HCT116 (cell line): Measurements from ENCODE around the gene COL18A1. TPM values are rescaled to one million over a fixed set of nuclear protein-coding genes. Genes with fewer than 3 reads are reported as not detected.

Experiments
- ATAC-seq: fragments of 200-7000 bp; cut with Tn5 transposase; 2 replicates; pipeline ENCODE4 v1.9.1; 2020; ENCODE audit warnings: mild to moderate bottlenecking, moderate library complexity
- BruUV-seq: library from RNA; stranded (reverse); fragments of 400-500 nt; replicated peaks from 2 replicates; lab custom pipeline; 2021; lab: Mats Ljungman, UMichigan
- CTCF ChIA-PET: fragments of 300-600 bp; sonication (Branson Sonifier 250); formaldehyde crosslinking; loops from one replicate; lab custom pipeline; 2021; ENCODE audit warnings: antibody characterized with exemption; lab: Charles Lee
- POLR2A ChIA-PET: fragments of 300-600, 350-600 bp; sonication (Branson Sonifier 250); formaldehyde crosslinking; loops from one replicate; lab custom pipeline; 2021; ENCODE audit warnings: antibody characterized with exemption; lab: Charles Lee
- RAD21 ChIA-PET, 2 experiments: fragments of 300-600 bp; sonication (Branson Sonifier 250); formaldehyde crosslinking; loops; one replicate each; lab custom pipeline; 2023; ENCODE audit warnings: low total read pairs in 2 of 2; ENCODE audit not compliant: uncharacterized antibody in 2 of 2, unreplicated experiment in 2 of 2, low non-redundant PET in 1 of 2; lab: Charles Lee
- DNase-seq: peaks from one replicate; pipeline ENCODE4 v3.0.0-alpha.2; 2010; ENCODE audit warnings: low read depth, low spot score
- H2AFZ ChIP-seq: fragments of 200-600 bp; shearing (Covaris generic), sonication (generic); 2 replicates; pipeline ENCODE4 v1.6.1; 2017; ENCODE audit warnings: low read depth, mixed run types, mixed read lengths, antibody characterized with exemption, low read length; ENCODE audit not compliant: poor library complexity, severe bottlenecking
- H3K27ac ChIP-seq: 2 replicates; pipeline ENCODE4 v1.5.1; 2012; ENCODE audit warnings: low read depth, low read length
- H3K27me3 ChIP-seq: fragments of 200-600 bp; sonication (generic); 2 replicates; pipeline ENCODE4 v1.6.1; 2016; ENCODE audit warnings: mixed run types, low read length, mixed read lengths; ENCODE audit not compliant: insufficient read depth
- H3K36me3 ChIP-seq, 2 experiments: fragments of 200-500 bp in 1 of 2; fragments of 200-600 bp in 1 of 2; sonication (Bioruptor generic) in 1 of 2; sonication (generic) in 1 of 2; 2 replicates each; pipeline versions ENCODE4 v1.5.1 to v1.6.1; 2014 to 2016; ENCODE audit warnings: low read length in 2 of 2, inconsistent platforms in 1 of 2, mixed read lengths in 1 of 2, mixed run types in 1 of 2; ENCODE audit not compliant: insufficient read depth in 2 of 2, control insufficient read depth in 1 of 2
- H3K4me1 ChIP-seq, 2 experiments: fragments of 200-600 bp in 1 of 2; sonication (generic) in 1 of 2; 2 replicates each; pipeline versions ENCODE4 v1.5.1 to v1.6.1; 2012 to 2017; ENCODE audit warnings: low read length in 2 of 2, inconsistent platforms in 1 of 2, mild to moderate bottlenecking in 1 of 2, mixed read lengths in 1 of 2, mixed run types in 1 of 2, moderate library complexity in 1 of 2; ENCODE audit not compliant: insufficient read depth in 2 of 2, control insufficient read depth in 1 of 2
- H3K4me2 ChIP-seq: fragments of 200-600 bp; sonication (generic); 2 replicates; pipeline ENCODE4 v1.6.1; 2017; ENCODE audit warnings: mixed run types, low read length, mixed read lengths
- H3K4me3 ChIP-seq, 2 experiments: fragments of 200-600 bp in 1 of 2; sonication (generic) in 1 of 2; replicated peaks in 1 of 2; 2 replicates each; pipeline ENCODE4 v1.5.1; 2011 to 2016; ENCODE audit warnings: low read length in 2 of 2, control low read depth in 1 of 2, low read depth in 1 of 2, mild to moderate bottlenecking in 1 of 2, mixed read lengths in 1 of 2, mixed run types in 1 of 2
- H3K79me2 ChIP-seq: fragments of 200-600 bp; sonication (generic); 2 replicates; pipeline ENCODE4 v1.6.1; 2017; ENCODE audit warnings: mild to moderate bottlenecking, mixed run types, low read length, moderate library complexity, mixed read lengths; ENCODE audit not compliant: insufficient read depth
- H3K9ac ChIP-seq: fragments of 200-600 bp; sonication (generic); 2 replicates; pipeline ENCODE4 v1.6.1; 2016; ENCODE audit warnings: low read length, mixed read lengths
- H3K9me2 ChIP-seq: fragments of 200-600 bp; sonication (generic), shearing (Covaris generic); 2 replicates; pipeline ENCODE4 v1.6.1; 2017; ENCODE audit warnings: mixed run types, mild to moderate bottlenecking, moderate library complexity; ENCODE audit not compliant: insufficient read depth
- H3K9me3 ChIP-seq, 2 experiments: fragments of 200-500 bp in 1 of 2; fragments of 200-600 bp in 1 of 2; sonication (Bioruptor generic) in 1 of 2; sonication (generic) in 1 of 2; 2 replicates each; pipeline ENCODE4 v1.6.1; 2014 to 2017; ENCODE audit warnings: low read length in 2 of 2, mixed read lengths in 2 of 2, inconsistent platforms in 1 of 2, low read depth in 1 of 2, mild to moderate bottlenecking in 1 of 2, mixed run types in 1 of 2, moderate library complexity in 1 of 2; ENCODE audit not compliant: control insufficient read depth in 1 of 2, insufficient read depth in 1 of 2
- H4K20me1 ChIP-seq: fragments of 200-600 bp; sonication (generic), shearing (Covaris generic); 2 replicates; pipeline ENCODE4 v1.6.1; 2017; ENCODE audit warnings: mixed run types, mild to moderate bottlenecking, moderate library complexity; ENCODE audit not compliant: insufficient read depth
- CTCF ChIP-seq, 3 experiments: fragments of 200-600 bp in 1 of 3; sonication (generic) in 1 of 3; IDR thresholded peaks in 2 of 3; conservative IDR thresholded peaks in 1 of 3; 2 replicates each; pipeline ENCODE4 v1.5.1; 2012 to 2017; ENCODE audit warnings: low read depth in 2 of 3, low read length in 2 of 3, antibody characterized with exemption in 1 of 3, borderline replicate concordance in 1 of 3, control low read depth in 1 of 3, mild to moderate bottlenecking in 1 of 3, mixed read lengths in 1 of 3, mixed run types in 1 of 3, moderate library complexity in 1 of 3; ENCODE audit not compliant: insufficient read depth in 1 of 3
- EGR1 ChIP-seq: IDR thresholded peaks from 2 replicates; pipeline ENCODE4 v1.6.1; 2012; ENCODE audit warnings: low read depth
- SIN3A ChIP-seq: IDR thresholded peaks from 2 replicates; pipeline ENCODE4 v1.6.1; 2012; ENCODE audit warnings: low read depth
- intact Hi-C: fragments of 100-400 bp; cut with micrococcal nuclease; formaldehyde crosslinking; loops from 2 replicates; pipeline ENCODE4 v1.10.0; 2022
- total RNA-seq: library from RNA; stranded (reverse); gene quantifications from one replicate; pipeline ENCODE4 v1.2.1, GENCODE V29; 2021; ENCODE audit not compliant: unreplicated experiment
- TF ChIP-seq, protein P1 (sequence below): IDR thresholded peaks from 2 replicates; pipeline ENCODE4 v1.6.1; 2012

The COL18A1 gene
- total RNA-seq, 1 experiment from 2014 or later, result 59.5 TPM

DNA sequence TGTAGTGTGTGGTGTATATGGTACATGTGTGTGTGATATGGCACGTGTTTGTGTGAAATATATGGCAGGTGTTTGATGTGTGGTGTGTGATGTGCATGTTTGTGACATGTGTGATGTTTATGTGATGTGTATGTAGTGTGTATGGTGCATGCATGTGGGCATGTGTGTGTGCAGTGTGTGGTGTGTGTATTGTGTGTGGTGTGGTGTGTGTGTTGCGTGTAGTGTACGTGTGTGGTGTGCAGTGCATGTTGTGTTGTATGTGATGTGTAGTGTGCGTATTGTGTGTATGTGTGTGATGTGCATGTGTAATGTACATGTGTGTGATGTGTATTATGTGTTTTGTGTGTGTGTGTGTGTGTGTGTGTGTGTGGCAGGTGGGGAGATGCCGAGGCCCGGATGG, 71.6 kb downstream of the COL18A1 start:
- no peak for DNase-seq
- ChIA-PET CTCF (no interaction called here), POLR2A (no interaction called here), RAD21 (no interaction called here)
- H3K9me2 ChIP-seq, result no peaks in the 10 kb centered on the region
- peaks cover under 1 to 2% of the 10 kb centered on the region in 2 experiments; a peak in 2 of 4 replicates for H3K4me1 ChIP-seq
- intact Hi-C loops, result loop anchor here (10.0 kb wide), 1 partner anchor 348 kb away; no protein-coding TSS in a partner anchor
- H3K79me2 ChIP-seq, result 0 out of 2 replicates have a peak, but pooled peaks cover under 1% of the 10 kb centered on the region
- no peak overlapping the region for H2AFZ ChIP-seq
- H3K9me3 ChIP-seq, result no peaks in the 10 kb centered on the region
- TF ChIP-seq CTCF (IDR thresholded peaks at IDR 0.05 in 2 of 3, conservative IDR thresholded peaks at IDR 0.05 in 1 of 3; ENCODE audit: borderline replicate concordance in 1 of 3, insufficient read depth in 1 of 3, low read depth in 2 of 3, low read length in 2 of 3) (no peak), EGR1 (no peak), SIN3A (no peak)
- TF ChIP-seq, protein P1, sequence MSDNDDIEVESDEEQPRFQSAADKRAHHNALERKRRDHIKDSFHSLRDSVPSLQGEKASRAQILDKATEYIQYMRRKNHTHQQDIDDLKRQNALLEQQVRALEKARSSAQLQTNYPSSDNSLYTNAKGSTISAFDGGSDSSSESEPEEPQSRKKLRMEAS, result no peak
- H3K36me3 ChIP-seq, result peaks cover 0 to 19% of the 10 kb centered on the region in 2 experiments; a peak in 1 of 4 replicates
- no peak overlapping the region for H3K4me3 ChIP-seq
- no peaks in the 10 kb centered on the region for H4K20me1 ChIP-seq
- H3K27me3 ChIP-seq, result no peaks in the 10 kb centered on the region
- BruUV-seq, result no TSS peak
- no peak overlapping the region for H3K27ac ChIP-seq
- no peak for ATAC-seq
- H3K4me2 ChIP-seq, result no peak overlapping the region
- no peak overlapping the region for H3K9ac ChIP-seq
